ENCODE data around the gene COL4A2. TPM values are rescaled to one million over a fixed set of nuclear protein-coding genes. Genes with fewer than 3 reads are reported as not detected.

Gene COL4A2
- total and polyA plus RNA-seq, 12 donors, result 70.9 to 1,589 (median 171) TPM

DNA sequence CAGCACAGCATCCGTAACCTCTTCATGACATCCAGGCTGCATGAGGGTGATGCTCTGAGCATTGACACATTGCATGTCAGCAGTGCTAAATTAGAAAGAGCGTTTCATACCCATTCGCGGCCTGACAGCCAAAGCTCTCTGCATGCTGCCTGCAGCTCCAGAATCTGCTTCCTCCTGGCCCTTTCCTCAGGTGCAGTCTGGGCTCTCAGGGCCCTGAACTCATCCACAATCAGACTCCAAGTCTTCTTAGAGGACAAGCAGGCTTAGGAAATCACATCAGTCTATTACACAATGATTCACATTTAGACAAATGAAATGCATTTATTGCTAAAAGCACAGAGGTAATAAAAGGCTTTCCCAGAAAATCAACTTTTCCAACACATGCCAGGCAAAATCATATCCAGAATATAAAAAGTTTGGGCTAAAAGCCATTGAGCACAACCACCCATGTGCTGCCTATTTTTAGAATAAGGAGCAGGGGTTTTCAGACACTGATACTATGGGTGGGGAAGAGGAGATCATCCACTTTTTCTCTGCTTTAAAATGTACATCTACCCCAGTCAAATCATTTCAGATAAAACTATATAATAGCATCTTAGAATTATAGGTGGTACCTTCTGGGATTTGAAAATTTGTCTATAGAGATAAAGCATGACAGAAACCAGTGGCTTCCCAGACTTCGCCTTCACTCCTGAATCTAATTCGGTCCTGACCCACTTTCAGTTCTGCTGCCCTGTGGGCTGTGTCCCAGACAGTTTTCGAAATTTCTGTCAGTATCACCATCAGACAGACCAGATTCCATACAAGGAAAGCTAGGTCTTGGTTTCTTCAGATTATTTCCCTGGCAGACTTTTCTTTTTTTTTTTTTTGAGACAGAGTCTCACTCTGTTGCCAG is 109.3 kb downstream of the COL4A2 start:
- intact Hi-C loops (cut with DNase I), result no loop called here
- TF ChIP-seq, protein P1, sequence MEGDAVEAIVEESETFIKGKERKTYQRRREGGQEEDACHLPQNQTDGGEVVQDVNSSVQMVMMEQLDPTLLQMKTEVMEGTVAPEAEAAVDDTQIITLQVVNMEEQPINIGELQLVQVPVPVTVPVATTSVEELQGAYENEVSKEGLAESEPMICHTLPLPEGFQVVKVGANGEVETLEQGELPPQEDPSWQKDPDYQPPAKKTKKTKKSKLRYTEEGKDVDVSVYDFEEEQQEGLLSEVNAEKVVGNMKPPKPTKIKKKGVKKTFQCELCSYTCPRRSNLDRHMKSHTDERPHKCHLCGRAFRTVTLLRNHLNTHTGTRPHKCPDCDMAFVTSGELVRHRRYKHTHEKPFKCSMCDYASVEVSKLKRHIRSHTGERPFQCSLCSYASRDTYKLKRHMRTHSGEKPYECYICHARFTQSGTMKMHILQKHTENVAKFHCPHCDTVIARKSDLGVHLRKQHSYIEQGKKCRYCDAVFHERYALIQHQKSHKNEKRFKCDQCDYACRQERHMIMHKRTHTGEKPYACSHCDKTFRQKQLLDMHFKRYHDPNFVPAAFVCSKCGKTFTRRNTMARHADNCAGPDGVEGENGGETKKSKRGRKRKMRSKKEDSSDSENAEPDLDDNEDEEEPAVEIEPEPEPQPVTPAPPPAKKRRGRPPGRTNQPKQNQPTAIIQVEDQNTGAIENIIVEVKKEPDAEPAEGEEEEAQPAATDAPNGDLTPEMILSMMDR (IDR thresholded peaks at IDR 0.05), result no peak
- TF ChIP-seq POLR2A (IDR thresholded peaks at IDR 0.05), result no peak
- DNase-seq, result peak in 5 of 7 donors; percentile 43 to 77 (median 58)
- WGBS, 4 donors, result 39 to 66% (median 60%) methylated on average over 7 of the region's 7 CpGs
- H3K4me1 ChIP-seq (replicated peaks in 1 of 2), result peaks cover 11 to 50% of the 10 kb centered on the region in 2 donors
- no peaks in the 10 kb centered on the region for H3K27me3 ChIP-seq
- H3K36me3 ChIP-seq (replicated peaks in 1 of 2), result no peaks in the 10 kb centered on the region
- no peaks in the 10 kb centered on the region for H3K9me3 ChIP-seq (replicated peaks in 1 of 3)
- H3K27ac ChIP-seq, result peak overlapping the region; percentile 35 to 88 (median 76)
- H3K4me3 ChIP-seq, result peak overlapping the region in 1 of 4 donors; percentile 25

DNA sequence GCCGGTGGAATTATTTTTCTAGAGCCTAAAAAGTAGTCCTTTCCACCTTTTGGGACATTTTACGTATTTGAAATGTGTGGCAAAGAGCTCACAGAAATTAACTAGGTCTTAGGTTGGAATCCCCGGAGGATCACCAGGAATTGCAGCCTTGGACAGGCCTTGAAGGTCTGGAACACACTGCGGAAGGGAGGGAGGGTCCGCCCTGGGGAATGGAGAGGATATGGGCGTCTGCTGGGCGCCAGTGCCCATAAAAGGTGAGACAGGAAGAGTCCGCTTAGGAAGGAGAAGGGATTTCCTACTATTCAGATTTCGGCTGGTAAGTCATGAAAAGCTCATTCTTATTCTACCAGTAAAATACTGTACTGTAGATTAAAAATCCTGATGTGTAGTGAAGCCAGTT is 111.9 kb downstream of the COL4A2 start:
- peak in 2 of 7 donors; percentile 51 to 62 for DNase-seq

DNA sequence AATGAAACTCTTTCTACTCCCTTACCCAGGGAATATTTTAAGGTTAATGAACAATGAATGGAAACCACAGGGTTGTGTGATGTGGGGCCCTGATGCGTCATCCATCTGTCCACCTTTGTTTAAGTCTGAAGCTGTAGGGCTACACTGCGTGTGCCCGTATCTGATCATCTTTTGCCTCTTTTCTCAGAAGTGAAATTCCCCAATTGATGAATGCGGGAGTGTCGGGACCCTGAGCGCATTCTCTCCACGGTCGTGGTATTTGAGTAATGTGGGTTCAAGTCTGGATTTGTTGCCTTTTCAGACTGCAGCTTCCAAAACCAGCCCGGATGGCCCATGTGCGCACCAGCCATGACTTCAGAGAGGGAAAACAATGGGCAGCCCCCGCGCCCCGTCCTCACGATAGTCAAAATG is 112.3 kb downstream of the COL4A2 start:
- Histone ChIP-seq H3K27me3 (no peaks in the 10 kb centered on the region), H3K27ac (peak overlapping the region in 1 of 5 donors; percentile 69), H3K36me3 (replicated peaks in 1 of 2) (no peaks in the 10 kb centered on the region), H3K4me1 (replicated peaks in 1 of 2) (peaks cover 11 to 29% of the 10 kb centered on the region in 2 donors), H3K9me3 (replicated peaks in 1 of 3) (no peaks in the 10 kb centered on the region), H3K4me3 (no peak overlapping the region)
- peak in 1 of 7 donors; percentile 48 for DNase-seq
- TF ChIP-seq, protein P1 (IDR thresholded peaks at IDR 0.05), result no peak
- no peak for TF ChIP-seq POLR2A (IDR thresholded peaks at IDR 0.05)
- 91 to 92% (median 92%) methylated on average over 14 of the region's 14 CpGs for WGBS, 4 donors
- intact Hi-C loops (cut with DNase I), result no loop called here

More for the DNA sequence above, 111.9 kb downstream of the COL4A2 start:
- TF ChIP-seq POLR2A (IDR thresholded peaks at IDR 0.05), result no peak
- TF ChIP-seq, protein P1 (IDR thresholded peaks at IDR 0.05), result no peak
- 66 to 76% (median 74%) methylated on average over 9 of the region's 9 CpGs for WGBS, 4 donors
- Histone ChIP-seq H3K27me3 (no peaks in the 10 kb centered on the region), H3K27ac (peak overlapping the region in 1 of 5 donors; percentile 69), H3K4me1 (replicated peaks in 1 of 2) (peaks cover 11 to 29% of the 10 kb centered on the region in 2 donors), H3K9me3 (replicated peaks in 1 of 3) (no peaks in the 10 kb centered on the region), H3K36me3 (replicated peaks in 1 of 2) (no peaks in the 10 kb centered on the region), H3K4me3 (no peak overlapping the region)
- intact Hi-C loops (cut with DNase I), result no loop called here

DNA sequence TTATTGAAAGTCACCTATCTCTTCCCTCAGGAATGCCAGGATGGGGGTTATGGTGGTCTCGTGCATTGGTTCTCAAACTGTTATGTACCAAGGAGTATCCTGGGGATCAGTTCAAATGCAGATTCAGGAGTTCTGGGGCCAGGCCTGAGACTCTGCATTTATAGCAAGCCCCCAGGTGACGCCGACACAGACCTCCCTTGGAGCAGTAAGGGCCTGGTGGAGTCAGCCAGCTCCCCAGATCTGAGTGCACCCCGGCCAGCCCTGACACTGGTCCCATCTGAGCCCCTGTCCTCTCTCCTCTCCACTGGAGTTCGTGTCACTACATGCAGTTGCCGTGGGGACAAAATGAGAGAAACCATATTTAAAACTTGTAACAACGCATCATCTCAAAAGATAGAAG is 112.9 kb downstream of the COL4A2 start:
- Histone ChIP-seq H3K4me1 (replicated peaks in 1 of 2) (peaks cover 11 to 29% of the 10 kb centered on the region in 2 donors), H3K4me3 (no peak overlapping the region), H3K27me3 (no peaks in the 10 kb centered on the region), H3K27ac (peak overlapping the region in 1 of 5 donors; percentile 69), H3K9me3 (replicated peaks in 1 of 3) (no peaks in the 10 kb centered on the region), H3K36me3 (replicated peaks in 1 of 2) (no peaks in the 10 kb centered on the region)
- WGBS, 4 donors, result 83 to 91% (median 87%) methylated on average over 6 to 7 of the region's 7 CpGs
- peak in 1 of 7 donors; percentile 44 for DNase-seq
- intact Hi-C loops (cut with DNase I), result loop anchor here in 1 of 2 donors (5.0 kb wide), 1 partner anchor 183 kb away; no protein-coding TSS in a partner anchor
- TF ChIP-seq POLR2A (IDR thresholded peaks at IDR 0.05), result no peak
- TF ChIP-seq, protein P1 (IDR thresholded peaks at IDR 0.05), result no peak
